GM15510 (cell line): Measurements from ENCODE around the gene ARHGAP45.
A peak's percentile ranks its signal among the peaks of the same experiment; 100 is the strongest.

Experiments
- POLR2A ChIP-seq: IDR thresholded peaks from 3 replicates; pipeline ENCODE4 v1.6.1; 2011; ENCODE audit warnings: borderline replicate concordance; ENCODE audit not compliant: insufficient read length; ENCODE audit errors: extremely low read depth

The ARHGAP45 gene

GRCh38 chr19:1028062-1028926 is 38.7 kb upstream of the ARHGAP45 start:
- peak; percentile 55 for TF ChIP-seq POLR2A

GRCh38 chr19:1032264-1032867 is 34.6 kb upstream of the ARHGAP45 start:
- no peak for TF ChIP-seq POLR2A

GRCh38 chr19:1035998-1036621 is 30.9 kb upstream of the ARHGAP45 start:
- no peak for TF ChIP-seq POLR2A

- TF ChIP-seq POLR2A = no peak
These were observed 29.3 kb upstream of the ARHGAP45 start for GRCh38 chr19:1037621-1038064.

- no peak for TF ChIP-seq POLR2A
These were observed 27.9 kb upstream of the ARHGAP45 start for GRCh38 chr19:1038978-1039645.

- TF ChIP-seq POLR2A = peak; percentile 54
These were observed 27.1 kb upstream of the ARHGAP45 start, which contains the start of gene ABCA7 for GRCh38 chr19:1039646-1040475. TSS of gene ABCA7 (plus strand) at chr19:1040107. CDS start at chr19:1041362, 1,255 bp downstream.

- TF ChIP-seq POLR2A = no peak
These were observed 26.3 kb upstream of the ARHGAP45 start for GRCh38 chr19:1040476-1041271.

GRCh38 chr19:1041272-1041834 is 25.6 kb upstream of the ARHGAP45 start:
- no peak for TF ChIP-seq POLR2A

- TF ChIP-seq POLR2A = no peak
These were observed 24.9 kb upstream of the ARHGAP45 start for GRCh38 chr19:1041835-1042685.

GRCh38 chr19:1042689-1043511 is 24.1 kb upstream of the ARHGAP45 start:
- TF ChIP-seq POLR2A = no peak

- TF ChIP-seq POLR2A = no peak
These were observed 21.7 kb upstream of the ARHGAP45 start for GRCh38 chr19:1045247-1045603.
